Duodenal mucosa (tissue), 2 donors: ENCODE results near the gene DPT.

Experiments used
- H3K27ac ChIP-seq: one replicate; pipeline ENCODE4 v1.7.0; 2013; ENCODE audit warnings: low read depth, low read length
- H3K27me3 ChIP-seq, 2 donors: one replicate each; pipeline ENCODE4 v1.7.0; 2013; ENCODE audit warnings: low read length in 2 of 2, control low read depth in 1 of 2; ENCODE audit not compliant: insufficient read depth in 2 of 2, control insufficient read depth in 1 of 2
- H3K36me3 ChIP-seq, 2 donors: one replicate each; pipeline ENCODE4 v1.7.0; 2013; ENCODE audit warnings: low read length in 2 of 2, control low read depth in 1 of 2; ENCODE audit not compliant: insufficient read depth in 2 of 2, control insufficient read depth in 1 of 2
- H3K4me1 ChIP-seq, 2 donors: one replicate each; pipeline ENCODE4 v1.7.0; 2013; ENCODE audit warnings: low read length in 2 of 2, control low read depth in 1 of 2; ENCODE audit not compliant: insufficient read depth in 2 of 2, control insufficient read depth in 1 of 2
- H3K4me3 ChIP-seq, 2 donors: one replicate each; pipeline ENCODE4 v1.7.0; 2013; ENCODE audit warnings: low read length in 2 of 2, low read depth in 1 of 2
- H3K9ac ChIP-seq, 2 donors: one replicate each; pipeline ENCODE4 v1.7.0; 2013; ENCODE audit warnings: low read length in 2 of 2, low read depth in 1 of 2
- H3K9me3 ChIP-seq, 2 donors: one replicate each; pipeline ENCODE4 v1.7.0; 2013; ENCODE audit warnings: low read length in 2 of 2, control low read depth in 1 of 2; ENCODE audit not compliant: control insufficient read depth in 1 of 2

DPT gene

GRCh38 chr1:168725060-168725459, 3.9 kb downstream of the DPT start:
- Histone ChIP-seq H3K4me3 (no peak overlapping the region), H3K27me3 (no peaks in the 10 kb centered on the region), H3K36me3 (no peaks in the 10 kb centered on the region), H3K9me3 (no peaks in the 10 kb centered on the region), H3K9ac (no peak overlapping the region), H3K4me1 (peaks cover 0 to 3% of the 10 kb centered on the region in 2 donors), H3K27ac (no peak overlapping the region)

- no peaks in the 10 kb centered on the region for H3K4me1 ChIP-seq
- H3K9ac ChIP-seq = no peak overlapping the region
- H3K27me3 ChIP-seq = no peaks in the 10 kb centered on the region
- no peak overlapping the region for H3K4me3 ChIP-seq
- H3K27ac ChIP-seq = no peak overlapping the region
- no peaks in the 10 kb centered on the region for H3K36me3 ChIP-seq
- no peaks in the 10 kb centered on the region for H3K9me3 ChIP-seq
Observed at GRCh38 chr1:168723000-168723399, 6.0 kb downstream of the DPT start.

- Histone ChIP-seq H3K27ac (no peak overlapping the region), H3K27me3 (no peaks in the 10 kb centered on the region), H3K4me3 (no peak overlapping the region), H3K4me1 (no peaks in the 10 kb centered on the region), H3K36me3 (no peaks in the 10 kb centered on the region), H3K9ac (no peak overlapping the region), H3K9me3 (no peaks in the 10 kb centered on the region)
Observed at GRCh38 chr1:168720839-168721238, 8.2 kb downstream of the DPT start.

- Histone ChIP-seq H3K9ac (no peak overlapping the region), H3K4me1 (no peaks in the 10 kb centered on the region), H3K9me3 (no peaks in the 10 kb centered on the region), H3K27me3 (no peaks in the 10 kb centered on the region), H3K36me3 (no peaks in the 10 kb centered on the region), H3K27ac (no peak overlapping the region), H3K4me3 (no peak overlapping the region)
Observed at GRCh38 chr1:168719306-168720111, 9.5 kb downstream of the DPT start.

- H3K27me3 ChIP-seq = no peaks in the 10 kb centered on the region
- no peaks in the 10 kb centered on the region for H3K4me1 ChIP-seq
- H3K4me3 ChIP-seq = no peak overlapping the region
- no peak overlapping the region for H3K9ac ChIP-seq
- H3K9me3 ChIP-seq = no peaks in the 10 kb centered on the region
- H3K36me3 ChIP-seq = no peaks in the 10 kb centered on the region
- H3K27ac ChIP-seq = no peak overlapping the region
Observed at GRCh38 chr1:168717906-168718891, 10.8 kb downstream of the DPT start.

GRCh38 chr1:168714012-168714411, 15.0 kb downstream of the DPT start:
- Histone ChIP-seq H3K36me3 (no peaks in the 10 kb centered on the region), H3K27me3 (no peaks in the 10 kb centered on the region), H3K9ac (no peak overlapping the region), H3K9me3 (no peaks in the 10 kb centered on the region), H3K4me1 (peaks cover 11 to 13% of the 10 kb centered on the region in 2 donors), H3K27ac (no peak overlapping the region), H3K4me3 (no peak overlapping the region)

- Histone ChIP-seq H3K9ac (no peak overlapping the region), H3K36me3 (no peaks in the 10 kb centered on the region), H3K9me3 (no peaks in the 10 kb centered on the region), H3K4me3 (peak overlapping the region in 1 of 2 donors; percentile 29), H3K27me3 (no peaks in the 10 kb centered on the region), H3K27ac (no peak overlapping the region), H3K4me1 (peaks cover 16 to 21% of the 10 kb centered on the region in 2 donors)
Observed at GRCh38 chr1:168709405-168710363, 19.3 kb downstream of the DPT start.

- Histone ChIP-seq H3K4me1 (peaks cover 16 to 21% of the 10 kb centered on the region in 2 donors), H3K27me3 (no peaks in the 10 kb centered on the region), H3K9ac (no peak overlapping the region), H3K9me3 (no peaks in the 10 kb centered on the region), H3K36me3 (no peaks in the 10 kb centered on the region), H3K4me3 (no peak overlapping the region), H3K27ac (no peak overlapping the region)
Observed at GRCh38 chr1:168708698-168709404, 20.2 kb downstream of the DPT start.

GRCh38 chr1:168706391-168706992, 22.5 kb downstream of the DPT start:
- no peaks in the 10 kb centered on the region for H3K27me3 ChIP-seq
- H3K4me3 ChIP-seq = no peak overlapping the region
- no peaks in the 10 kb centered on the region for H3K9me3 ChIP-seq
- H3K36me3 ChIP-seq = no peaks in the 10 kb centered on the region
- H3K9ac ChIP-seq = no peak overlapping the region
- no peak overlapping the region for H3K27ac ChIP-seq
- H3K4me1 ChIP-seq = peaks cover 16 to 21% of the 10 kb centered on the region in 2 donors
